ENCODE results near the gene CD8B2.

DNA sequence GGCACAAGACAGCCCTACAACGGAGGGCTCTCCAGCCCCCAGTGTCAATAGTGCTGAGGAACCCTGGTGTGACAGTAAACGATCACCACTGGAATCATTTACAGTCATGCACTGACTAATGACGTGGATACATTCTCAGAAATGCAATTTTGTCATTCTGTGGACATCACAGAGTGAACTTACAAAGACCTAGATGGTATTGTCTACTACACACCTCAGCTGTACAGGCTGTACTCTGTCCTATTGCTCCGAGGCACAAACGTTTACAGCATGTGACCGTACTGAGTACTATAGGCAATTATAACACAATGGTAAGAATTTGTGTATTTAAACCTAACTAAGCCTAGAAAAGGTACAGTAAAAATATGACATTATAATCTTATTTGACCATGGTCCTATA, 67.2 kb downstream of the CD8B2 start:
- TF ChIP-seq EZH2 (IDR thresholded peaks at IDR 0.05) (no peak), POLR2AphosphoS5 (IDR thresholded peaks at IDR 0.05; ENCODE audit: borderline replicate concordance, low read depth, low read length) (no peak), FOXP2 (optimal IDR thresholded peaks at IDR 0.05; ENCODE audit: control extremely low read depth, extremely low read length, insufficient read depth) (no peak)

Measured in SK-N-MC (cell line).